Esophagus muscularis mucosa (tissue), 3 donors: ENCODE measurements around the gene TRAPPC10.

Experiments
- CTCF ChIP-seq, 3 experiments: fragments of 200-600 bp in 2 of 3; fragments of 450-650 bp in 1 of 3; sonication (generic) in 2 of 3; IDR thresholded peaks; one replicate each; pipeline ENCODE4 v1.5.1; 2017 to 2019; ENCODE audit warnings: antibody characterized with exemption in 3 of 3, mild to moderate bottlenecking in 2 of 3, moderate library complexity in 1 of 3
- POLR2AphosphoS5 ChIP-seq, 2 donors: sonication (generic); formaldehyde crosslinking; IDR thresholded peaks; one replicate each; pipeline ENCODE4 v1.6.1; 2017; ENCODE audit warnings: antibody characterized with exemption in 2 of 2

DNA sequence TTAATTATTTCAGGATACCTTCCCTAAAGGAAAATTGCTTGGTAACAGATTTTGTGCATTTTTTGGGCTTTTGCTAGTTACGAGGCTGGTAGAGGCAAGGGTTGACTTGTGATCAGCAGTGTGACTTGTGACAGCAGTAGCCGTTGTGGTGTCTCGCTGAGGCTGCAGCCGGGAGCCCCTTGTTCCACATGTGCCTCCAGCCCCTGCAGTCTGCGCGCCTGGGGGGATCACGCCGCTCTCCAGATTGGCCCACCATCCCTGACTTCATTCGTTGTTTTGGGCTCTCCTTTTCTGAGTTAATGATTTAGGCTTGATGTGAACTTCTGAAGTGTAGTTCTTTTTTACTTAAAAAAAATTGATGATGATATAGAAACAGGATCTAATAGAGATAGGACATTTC, 41.5 kb downstream of the TRAPPC10 start:
- TF ChIP-seq CTCF (IDR thresholded peaks at IDR 0.05) (no peak), POLR2AphosphoS5 (IDR thresholded peaks at IDR 0.05) (no peak)
